ENCODE data around the gene IFI27L1.

DNA sequence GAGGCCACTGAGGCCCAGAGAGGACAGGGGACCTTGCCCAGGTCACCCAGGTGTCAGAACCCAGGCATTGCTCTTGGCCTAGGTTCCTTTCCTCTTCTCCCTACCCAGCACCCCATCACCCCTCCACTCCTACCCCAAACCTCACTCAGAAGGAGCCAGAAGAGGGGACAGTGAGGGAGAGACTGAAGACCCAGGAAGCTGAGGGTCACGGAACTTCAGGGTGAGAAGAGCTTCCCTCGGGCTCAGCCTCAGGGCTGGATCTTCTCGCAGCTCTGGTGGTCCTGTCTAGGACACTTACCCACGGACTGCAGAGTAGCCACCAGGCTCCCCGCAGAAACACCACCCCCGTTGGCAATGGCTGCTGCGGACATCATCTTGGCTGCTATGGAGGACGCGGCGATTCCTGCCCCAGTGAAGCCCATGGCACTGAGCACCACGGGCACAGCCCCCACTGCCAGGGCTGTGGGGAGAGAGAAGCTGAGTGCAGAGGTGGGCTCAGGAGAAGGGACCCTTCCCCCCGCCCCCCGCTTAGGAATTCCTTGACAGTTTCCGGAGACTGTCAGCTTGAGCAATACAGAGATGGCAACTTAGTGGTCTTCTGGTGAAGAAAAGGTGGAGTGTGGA, 47.2 kb downstream of the IFI27L1 start:
- TF ChIP-seq POLR2AphosphoS5 (IDR thresholded peaks at IDR 0.05; ENCODE audit: low read depth) (no peak), EZH2phosphoT487 (IDR thresholded peaks at IDR 0.05; ENCODE audit: unreplicated experiment) (no peak), ZNF331 (CRISPR knock-in tag; IDR thresholded peaks at IDR 0.05; ENCODE audit: low read depth) (no peak), EZH2 (IDR thresholded peaks at IDR 0.05; ENCODE audit: low read depth, unreplicated experiment) (no peak), CREB1 (CRISPR knock-in tag; IDR thresholded peaks at IDR 0.05; ENCODE audit: low read depth) (no peak)
- TF ChIP-seq, protein P1, sequence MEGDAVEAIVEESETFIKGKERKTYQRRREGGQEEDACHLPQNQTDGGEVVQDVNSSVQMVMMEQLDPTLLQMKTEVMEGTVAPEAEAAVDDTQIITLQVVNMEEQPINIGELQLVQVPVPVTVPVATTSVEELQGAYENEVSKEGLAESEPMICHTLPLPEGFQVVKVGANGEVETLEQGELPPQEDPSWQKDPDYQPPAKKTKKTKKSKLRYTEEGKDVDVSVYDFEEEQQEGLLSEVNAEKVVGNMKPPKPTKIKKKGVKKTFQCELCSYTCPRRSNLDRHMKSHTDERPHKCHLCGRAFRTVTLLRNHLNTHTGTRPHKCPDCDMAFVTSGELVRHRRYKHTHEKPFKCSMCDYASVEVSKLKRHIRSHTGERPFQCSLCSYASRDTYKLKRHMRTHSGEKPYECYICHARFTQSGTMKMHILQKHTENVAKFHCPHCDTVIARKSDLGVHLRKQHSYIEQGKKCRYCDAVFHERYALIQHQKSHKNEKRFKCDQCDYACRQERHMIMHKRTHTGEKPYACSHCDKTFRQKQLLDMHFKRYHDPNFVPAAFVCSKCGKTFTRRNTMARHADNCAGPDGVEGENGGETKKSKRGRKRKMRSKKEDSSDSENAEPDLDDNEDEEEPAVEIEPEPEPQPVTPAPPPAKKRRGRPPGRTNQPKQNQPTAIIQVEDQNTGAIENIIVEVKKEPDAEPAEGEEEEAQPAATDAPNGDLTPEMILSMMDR (conservative IDR thresholded peaks at IDR 0.05; ENCODE audit: low read depth in 2 of 2) = no peak
- TF ChIP-seq, protein P2, sequence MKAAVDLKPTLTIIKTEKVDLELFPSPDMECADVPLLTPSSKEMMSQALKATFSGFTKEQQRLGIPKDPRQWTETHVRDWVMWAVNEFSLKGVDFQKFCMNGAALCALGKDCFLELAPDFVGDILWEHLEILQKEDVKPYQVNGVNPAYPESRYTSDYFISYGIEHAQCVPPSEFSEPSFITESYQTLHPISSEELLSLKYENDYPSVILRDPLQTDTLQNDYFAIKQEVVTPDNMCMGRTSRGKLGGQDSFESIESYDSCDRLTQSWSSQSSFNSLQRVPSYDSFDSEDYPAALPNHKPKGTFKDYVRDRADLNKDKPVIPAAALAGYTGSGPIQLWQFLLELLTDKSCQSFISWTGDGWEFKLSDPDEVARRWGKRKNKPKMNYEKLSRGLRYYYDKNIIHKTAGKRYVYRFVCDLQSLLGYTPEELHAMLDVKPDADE (IDR thresholded peaks at IDR 0.05) = no peak
- TF ChIP-seq, protein P3, sequence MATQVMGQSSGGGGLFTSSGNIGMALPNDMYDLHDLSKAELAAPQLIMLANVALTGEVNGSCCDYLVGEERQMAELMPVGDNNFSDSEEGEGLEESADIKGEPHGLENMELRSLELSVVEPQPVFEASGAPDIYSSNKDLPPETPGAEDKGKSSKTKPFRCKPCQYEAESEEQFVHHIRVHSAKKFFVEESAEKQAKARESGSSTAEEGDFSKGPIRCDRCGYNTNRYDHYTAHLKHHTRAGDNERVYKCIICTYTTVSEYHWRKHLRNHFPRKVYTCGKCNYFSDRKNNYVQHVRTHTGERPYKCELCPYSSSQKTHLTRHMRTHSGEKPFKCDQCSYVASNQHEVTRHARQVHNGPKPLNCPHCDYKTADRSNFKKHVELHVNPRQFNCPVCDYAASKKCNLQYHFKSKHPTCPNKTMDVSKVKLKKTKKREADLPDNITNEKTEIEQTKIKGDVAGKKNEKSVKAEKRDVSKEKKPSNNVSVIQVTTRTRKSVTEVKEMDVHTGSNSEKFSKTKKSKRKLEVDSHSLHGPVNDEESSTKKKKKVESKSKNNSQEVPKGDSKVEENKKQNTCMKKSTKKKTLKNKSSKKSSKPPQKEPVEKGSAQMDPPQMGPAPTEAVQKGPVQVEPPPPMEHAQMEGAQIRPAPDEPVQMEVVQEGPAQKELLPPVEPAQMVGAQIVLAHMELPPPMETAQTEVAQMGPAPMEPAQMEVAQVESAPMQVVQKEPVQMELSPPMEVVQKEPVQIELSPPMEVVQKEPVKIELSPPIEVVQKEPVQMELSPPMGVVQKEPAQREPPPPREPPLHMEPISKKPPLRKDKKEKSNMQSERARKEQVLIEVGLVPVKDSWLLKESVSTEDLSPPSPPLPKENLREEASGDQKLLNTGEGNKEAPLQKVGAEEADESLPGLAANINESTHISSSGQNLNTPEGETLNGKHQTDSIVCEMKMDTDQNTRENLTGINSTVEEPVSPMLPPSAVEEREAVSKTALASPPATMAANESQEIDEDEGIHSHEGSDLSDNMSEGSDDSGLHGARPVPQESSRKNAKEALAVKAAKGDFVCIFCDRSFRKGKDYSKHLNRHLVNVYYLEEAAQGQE (IDR thresholded peaks at IDR 0.05; ENCODE audit: unreplicated experiment) = no peak

Data from GM23338 (cell line).